Measurements from ENCODE around the gene WDR90.

WDR90 gene

GRCh38 chr16:676913-677312 lies 27.7 kb downstream of the WDR90 start:
- no peak for DNase-seq (ENCODE audit: low spot score)

GRCh38 chr16:677316-678190 lies 28.4 kb downstream of the WDR90 start:
- no peak for DNase-seq (ENCODE audit: low spot score)

GRCh38 chr16:678209-678857 lies 29.2 kb downstream of the WDR90 start:
- no peak for DNase-seq (ENCODE audit: low spot score)

- DNase-seq (ENCODE audit: low spot score): no peak
Measured at GRCh38 chr16:678858-679813, 30.0 kb downstream of the WDR90 start.

GRCh38 chr16:679814-680624 lies 30.9 kb downstream of the WDR90 start, which contains the start of gene STUB1:
Gene STUB1 (plus strand): TSS chr16:680410. CDS start chr16:680526, 116 bp downstream.
- peak; percentile 93 for DNase-seq (ENCODE audit: low spot score)

GRCh38 chr16:680625-680945 lies 31.4 kb downstream of the WDR90 start:
- no peak for DNase-seq (ENCODE audit: low spot score)

- no peak for DNase-seq (ENCODE audit: low spot score)
Measured at GRCh38 chr16:680967-681745, 32.0 kb downstream of the WDR90 start.

- no peak for DNase-seq (ENCODE audit: low spot score)
Measured at GRCh38 chr16:681746-682427, 32.7 kb downstream of the WDR90 start.

- DNase-seq (ENCODE audit: low spot score): no peak
Measured at GRCh38 chr16:682493-683395, 33.6 kb downstream of the WDR90 start.

- DNase-seq (ENCODE audit: low spot score): no peak
Measured at GRCh38 chr16:683396-684070, 34.4 kb downstream of the WDR90 start.

- DNase-seq (ENCODE audit: low spot score): peak; percentile 96
Measured at GRCh38 chr16:684071-684794, 35.1 kb downstream of the WDR90 start, which contains the start of gene JMJD8. Gene JMJD8 (minus strand): TSS chr16:684334. CDS start chr16:684319, 15 bp downstream.

- no peak for DNase-seq (ENCODE audit: low spot score)
Measured at GRCh38 chr16:684961-685696, 36.0 kb downstream of the WDR90 start.

- no peak for DNase-seq (ENCODE audit: low spot score)
Measured at GRCh38 chr16:685967-686366, 36.8 kb downstream of the WDR90 start.

GRCh38 chr16:686459-687260 lies 37.5 kb downstream of the WDR90 start:
- DNase-seq (ENCODE audit: low spot score): no peak

- DNase-seq (ENCODE audit: low spot score): no peak
Measured at GRCh38 chr16:687499-687898, 38.3 kb downstream of the WDR90 start.
